ENCODE results near the gene FANK1.

The FANK1 gene

DNA sequence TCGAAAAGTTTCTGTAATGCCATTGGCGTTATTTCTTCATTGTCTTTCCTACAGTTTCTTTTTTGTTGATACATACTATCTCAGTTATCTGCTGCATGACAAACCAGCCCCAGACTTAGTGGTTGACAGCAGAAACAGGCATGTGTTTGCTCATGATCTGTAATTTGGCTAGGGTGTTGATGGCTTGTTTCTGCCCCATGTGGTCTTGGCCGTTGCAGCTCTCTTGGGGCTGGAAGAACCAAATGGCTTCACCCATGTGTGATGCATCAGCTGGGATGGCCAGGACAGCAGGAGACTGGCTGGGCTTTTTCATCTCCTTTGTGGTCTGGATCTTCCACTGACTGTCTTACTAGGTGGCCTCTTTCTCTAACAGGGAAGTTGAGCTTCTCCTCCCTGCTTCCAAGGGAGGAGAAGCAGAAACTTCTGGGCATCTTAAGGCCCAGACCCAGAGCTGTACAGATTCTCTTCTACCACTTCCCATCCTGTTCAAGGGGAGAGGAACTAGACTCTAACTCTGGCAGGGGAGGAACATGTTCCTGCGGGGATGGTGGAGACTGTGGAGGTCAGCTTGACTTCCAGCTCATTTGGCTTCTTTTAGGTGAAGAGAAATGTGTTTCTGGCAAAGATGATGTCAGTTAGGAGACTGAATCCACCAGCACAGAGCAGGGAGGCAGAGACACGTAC, 89.3 kb downstream of the FANK1 start:
- DNase-seq (ENCODE audit: low read depth in 1 of 2, low spot score in 1 of 2) = no peak

DNA sequence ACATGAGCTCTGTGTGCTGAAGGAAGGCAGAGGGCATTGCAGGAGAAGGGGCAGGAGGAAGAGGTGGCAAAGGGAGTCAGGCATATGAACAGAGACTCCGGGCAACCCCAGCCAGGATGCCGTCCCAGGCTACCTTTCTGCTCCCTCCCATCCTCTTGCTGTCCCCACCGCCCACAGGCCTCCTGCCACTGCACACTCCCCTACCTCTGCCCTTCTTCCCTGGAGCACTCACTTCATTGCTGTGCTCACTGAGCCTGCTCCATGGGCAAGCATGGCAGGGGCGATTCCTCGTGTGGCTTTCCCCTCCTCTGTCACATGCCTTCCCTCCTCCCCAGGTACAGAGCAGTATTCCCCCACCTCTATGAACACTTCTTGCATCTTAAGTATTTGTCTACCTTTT, 93.4 kb downstream of the FANK1 start:
- no peak for DNase-seq (ENCODE audit: low read depth in 1 of 2, low spot score in 1 of 2)

DNA sequence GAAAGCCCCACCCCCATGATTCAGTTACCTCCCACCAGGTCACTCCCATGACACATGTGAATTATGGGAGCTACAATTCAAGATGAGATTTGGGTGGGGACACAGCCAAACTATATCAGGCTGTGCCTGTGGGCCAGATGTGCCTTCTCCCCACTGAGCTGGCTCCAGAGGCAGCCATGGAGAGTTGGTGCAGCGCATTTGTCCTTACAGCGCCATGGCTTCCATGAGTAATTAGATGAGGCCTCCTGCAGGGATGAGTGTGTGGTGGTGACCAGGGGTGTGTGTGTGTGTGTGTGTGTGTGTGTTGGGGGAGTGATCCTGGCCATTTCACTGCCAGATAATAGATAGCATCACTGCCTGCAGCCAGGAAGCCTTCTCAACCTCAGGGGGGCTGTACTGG, 94.6 kb downstream of the FANK1 start:
- no peak for DNase-seq (ENCODE audit: low read depth in 1 of 2, low spot score in 1 of 2)

DNA sequence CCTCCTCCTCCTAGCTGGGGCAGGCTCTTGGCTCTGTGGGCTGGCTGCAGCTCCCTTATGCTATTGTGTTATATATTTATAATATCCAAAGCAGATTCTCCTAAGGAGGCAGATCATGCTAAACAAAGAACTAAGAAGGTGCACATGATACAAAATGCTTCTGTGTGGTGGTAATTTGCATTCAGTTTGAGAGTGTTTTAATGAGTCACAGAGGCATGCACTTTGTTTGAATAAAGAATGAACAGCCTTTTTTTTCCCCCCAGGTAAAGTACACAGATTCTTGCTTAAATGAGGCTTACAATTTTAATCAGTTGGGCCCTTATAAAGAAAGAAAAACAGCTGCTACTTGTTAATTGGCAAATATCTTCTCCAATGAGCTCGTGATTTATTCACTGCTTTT, 95.0 kb downstream of the FANK1 start:
- DNase-seq (ENCODE audit: low read depth in 1 of 2, low spot score in 1 of 2) = no peak

DNA sequence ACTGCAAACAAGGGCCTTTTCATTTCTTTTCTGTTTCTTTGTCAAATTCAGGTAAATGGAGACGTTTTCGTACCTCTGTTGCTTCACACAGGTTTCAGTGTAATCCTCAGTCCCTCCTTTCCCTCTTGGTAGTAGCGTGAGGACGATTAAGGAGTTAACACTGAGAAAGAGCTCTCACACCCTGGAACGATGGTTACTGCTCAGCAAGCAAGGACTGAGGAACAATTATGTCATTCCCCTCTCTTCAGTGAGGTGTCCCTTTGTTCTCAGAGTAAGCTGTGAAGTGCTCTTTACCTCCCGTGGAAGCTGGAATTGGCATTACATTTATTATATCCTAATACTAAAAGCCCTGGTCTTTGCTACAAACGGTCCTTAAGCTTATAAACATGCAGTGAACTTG, 95.9 kb downstream of the FANK1 start:
- no peak for DNase-seq (ENCODE audit: low read depth in 1 of 2, low spot score in 1 of 2)

DNA sequence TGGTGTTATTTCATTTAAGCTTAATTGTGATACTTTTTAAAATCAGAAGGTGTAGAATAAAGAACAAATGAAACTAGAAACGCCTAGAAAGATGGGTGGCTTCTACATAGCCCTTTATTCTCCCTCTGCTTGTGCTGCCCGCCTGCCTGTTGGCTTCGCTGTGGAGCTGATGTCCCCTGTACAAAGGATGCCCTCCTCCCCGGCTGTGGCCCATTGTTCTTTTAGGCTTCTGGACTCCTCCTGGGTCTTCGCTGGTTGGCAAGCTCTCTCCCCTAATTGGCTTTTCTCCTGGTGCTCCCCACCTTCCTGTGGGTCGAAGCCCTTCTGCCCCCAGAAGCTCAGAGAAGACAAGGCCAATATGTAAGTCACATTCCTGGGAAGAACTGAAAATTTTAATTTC, 98.2 kb downstream of the FANK1 start:
- DNase-seq (ENCODE audit: low read depth in 1 of 2, low spot score in 1 of 2) = no peak

DNA sequence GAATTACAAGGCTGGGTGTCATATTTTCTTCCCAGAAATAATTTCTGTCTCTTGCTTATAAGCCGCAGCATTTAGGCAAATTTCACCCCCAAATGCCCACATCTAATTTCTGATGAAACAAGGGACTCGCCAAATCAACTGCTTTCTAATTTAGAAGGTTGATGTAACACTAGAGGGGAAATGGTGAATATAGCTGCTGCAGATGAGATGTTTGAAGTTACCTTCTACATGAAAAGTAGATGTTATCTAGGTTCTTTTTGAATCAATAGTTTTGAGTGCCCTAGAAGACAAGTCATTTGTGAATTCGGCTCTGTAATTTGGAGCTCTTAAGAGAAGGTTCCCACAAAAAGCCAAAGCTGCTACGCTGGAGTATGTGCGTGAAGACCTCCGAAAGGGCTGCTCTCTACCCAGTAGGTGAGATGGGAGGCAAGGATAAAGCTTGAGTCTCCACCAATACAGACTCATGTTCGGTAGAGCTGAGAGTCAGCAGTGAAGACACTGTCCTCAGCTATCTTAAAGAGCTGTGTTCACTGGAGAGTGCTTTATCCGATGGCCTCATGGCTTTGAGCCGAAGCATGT, 99.5 kb downstream of the FANK1 start:
- DNase-seq (ENCODE audit: low read depth in 1 of 2, low spot score in 1 of 2) = no peak

DNA sequence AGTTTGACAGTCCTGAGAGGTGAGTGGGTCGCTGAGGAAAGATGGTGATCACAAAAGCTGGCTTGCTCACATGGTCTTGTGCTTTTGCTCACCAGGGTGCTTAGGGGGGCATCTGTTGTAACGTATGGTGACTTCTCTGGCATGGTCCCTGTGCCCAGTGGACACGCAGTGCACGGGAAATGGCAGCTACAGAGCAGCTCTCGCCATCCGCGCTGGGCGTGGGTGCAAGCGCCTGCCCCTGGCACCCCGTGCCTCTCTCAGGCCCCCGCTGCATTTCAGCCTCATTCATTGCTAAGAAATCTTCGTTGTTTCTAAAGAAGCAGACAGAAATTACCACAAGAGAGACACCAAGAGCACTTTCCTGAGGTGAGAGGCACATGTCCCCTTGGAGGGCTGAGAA, 101.2 kb downstream of the FANK1 start:
- no peak for DNase-seq (ENCODE audit: low read depth in 1 of 2, low spot score in 1 of 2)

DNA sequence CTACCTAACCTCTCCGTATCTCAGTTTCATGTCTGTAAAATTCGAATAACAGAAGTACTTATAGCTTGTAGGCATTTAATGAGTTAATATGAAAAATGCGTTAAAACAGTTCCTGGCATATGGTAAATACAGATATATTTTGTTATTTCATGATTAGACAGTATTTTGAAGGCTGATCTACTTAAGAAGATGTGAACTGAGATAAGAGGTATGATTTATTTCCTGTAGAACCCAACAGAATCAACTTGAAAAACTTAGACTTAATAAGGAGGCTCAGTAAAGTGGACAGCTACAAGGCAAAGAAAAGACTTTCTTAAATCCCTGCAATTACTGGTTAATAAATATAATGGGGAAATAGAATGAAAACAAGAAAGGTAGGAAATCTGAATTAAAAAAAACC, 103.3 kb downstream of the FANK1 start:
- DNase-seq (ENCODE audit: low read depth in 1 of 2, low spot score in 1 of 2) = no peak

DNA sequence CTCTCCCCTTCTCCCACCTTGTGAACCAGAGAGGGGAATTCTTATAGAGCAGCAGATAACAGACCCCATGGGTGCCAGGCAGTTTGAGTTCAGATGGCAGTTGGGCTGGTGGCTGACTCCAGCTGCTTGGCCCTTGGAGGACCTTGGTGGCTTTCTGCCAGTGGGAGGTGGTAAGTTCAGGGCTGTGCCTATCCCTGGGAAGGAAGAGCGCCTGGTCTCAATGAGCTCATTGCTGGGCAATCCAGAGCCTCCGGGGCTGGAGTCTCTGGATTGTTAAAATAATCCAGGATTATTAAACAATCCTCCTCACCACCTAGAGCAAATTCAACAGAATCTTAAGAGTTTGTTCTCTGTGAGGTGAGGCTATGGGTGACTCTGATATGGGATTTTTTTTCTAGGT, 105.2 kb downstream of the FANK1 start:
- no peak for DNase-seq (ENCODE audit: low read depth in 1 of 2, low spot score in 1 of 2)

DNA sequence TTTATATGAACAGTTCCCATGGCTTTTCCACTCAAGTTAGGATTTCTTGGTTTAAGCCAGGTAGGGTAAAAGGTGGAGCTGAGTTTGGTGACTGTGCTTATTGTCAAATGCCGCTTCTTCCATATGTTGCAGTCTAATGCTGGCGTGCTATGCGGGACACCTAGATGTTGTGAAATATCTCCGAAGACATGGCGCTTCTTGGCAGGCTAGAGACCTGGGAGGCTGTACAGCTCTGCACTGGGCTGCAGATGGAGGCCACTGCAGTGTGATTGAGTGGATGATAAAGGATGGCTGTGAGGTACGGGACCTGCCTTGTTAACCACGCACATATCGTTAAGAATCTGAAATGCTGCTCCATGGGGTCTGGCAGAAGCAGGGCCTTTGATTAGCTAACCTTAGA, 108.4 kb downstream of the FANK1 start:
- DNase-seq (ENCODE audit: low read depth in 1 of 2, low spot score in 1 of 2) = no peak

DNA sequence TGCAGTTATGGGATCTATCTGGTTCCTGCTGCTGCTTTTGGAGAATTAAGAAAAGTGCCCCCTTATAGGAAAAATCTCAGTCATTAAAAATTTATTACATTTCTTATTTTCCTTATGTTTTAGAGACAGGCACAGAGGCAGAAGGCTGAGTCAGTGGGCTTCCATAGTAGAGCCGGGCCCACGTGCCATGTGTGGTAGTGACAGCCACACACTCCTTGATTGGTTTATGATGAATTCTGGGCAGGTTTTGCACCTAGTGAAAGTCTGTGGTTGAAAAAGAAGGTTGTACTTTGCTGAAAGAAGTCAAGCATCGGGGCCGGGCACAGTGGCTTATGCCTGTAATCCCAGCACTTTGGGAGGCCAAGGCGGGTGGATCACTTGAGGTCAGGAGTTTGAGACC, 109.9 kb downstream of the FANK1 start:
- DNase-seq (ENCODE audit: low read depth in 1 of 2, low spot score in 1 of 2) = no peak

DNA sequence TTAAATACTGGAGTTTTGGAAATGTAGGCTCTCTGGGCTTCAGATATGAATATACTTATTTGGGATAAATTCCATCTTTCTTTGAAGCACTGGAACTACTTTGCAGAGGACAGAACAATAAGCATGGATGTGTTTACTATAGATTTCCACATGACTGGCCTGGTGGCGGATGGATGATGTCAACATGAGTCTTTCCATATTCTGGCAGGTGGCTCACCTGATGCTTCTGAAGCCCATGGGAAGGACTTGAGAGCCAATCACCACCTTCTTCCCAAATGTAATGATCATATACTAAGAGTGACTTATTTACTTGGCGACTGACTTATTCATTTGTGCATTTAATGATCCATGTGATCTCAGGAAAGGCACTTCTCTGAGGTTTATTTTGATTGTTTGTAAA, 110.5 kb downstream of the FANK1 start:
- DNase-seq (ENCODE audit: low read depth in 1 of 2, low spot score in 1 of 2) = no peak

DNA sequence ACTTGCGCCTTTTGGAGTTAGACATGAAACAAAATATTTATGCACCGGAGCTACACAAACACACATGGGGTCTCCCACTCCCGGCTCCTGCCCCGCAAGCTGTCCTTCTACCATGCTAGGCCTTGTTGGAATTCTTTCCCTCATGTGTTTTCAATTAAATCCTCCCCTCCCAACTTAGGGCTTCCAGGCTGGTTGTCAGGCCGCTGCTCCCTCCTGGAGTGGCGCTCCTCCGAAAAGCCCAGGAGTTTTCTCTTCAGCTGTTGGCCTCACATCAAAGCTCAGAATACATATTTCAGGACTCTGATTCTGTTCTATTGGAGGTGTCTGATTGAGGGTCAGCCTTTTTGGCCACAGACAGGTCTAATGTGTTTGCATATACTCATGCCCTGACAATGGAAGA, 113.3 kb downstream of the FANK1 start:
- DNase-seq (ENCODE audit: low read depth in 1 of 2, low spot score in 1 of 2) = no peak

DNA sequence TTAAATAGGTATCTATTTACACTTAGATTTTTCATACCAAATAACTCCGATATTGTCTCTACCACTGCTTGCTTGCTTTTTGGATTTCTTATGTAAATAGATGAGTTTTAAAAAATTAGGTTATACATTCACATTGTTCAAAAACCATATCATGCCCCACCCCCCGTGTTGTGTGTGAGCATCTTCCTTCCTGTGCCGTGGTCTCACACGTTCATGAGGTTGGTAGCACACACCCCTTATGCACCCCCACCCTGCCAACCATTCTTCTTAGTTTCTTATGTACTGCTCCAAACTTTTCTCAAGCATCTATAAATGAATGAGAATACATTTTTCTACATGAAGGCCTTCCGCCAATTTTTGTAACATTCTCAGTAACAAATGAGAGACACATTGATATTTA, 115.6 kb downstream of the FANK1 start:
- DNase-seq (ENCODE audit: low read depth in 1 of 2, low spot score in 1 of 2) = no peak

DNA sequence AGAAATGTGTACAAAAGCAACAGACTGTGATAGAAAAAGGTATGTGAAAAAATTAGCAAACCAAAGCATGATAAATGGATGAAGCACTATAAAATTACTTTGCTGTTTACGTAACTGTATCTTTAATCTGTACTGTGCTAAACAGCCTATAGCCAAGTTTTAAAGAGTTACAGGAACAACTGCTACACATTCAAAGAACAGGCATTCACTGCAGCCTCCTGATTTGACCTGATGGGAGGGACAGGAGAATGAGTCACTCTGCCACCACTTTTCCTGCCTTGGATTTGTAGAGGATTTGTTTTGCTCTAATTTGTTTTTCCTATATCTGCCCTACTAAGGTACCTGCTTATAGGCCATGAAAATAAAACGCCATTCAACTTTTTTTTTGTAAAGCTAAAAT, 116.1 kb downstream of the FANK1 start:
- no peak for DNase-seq (ENCODE audit: low read depth in 1 of 2, low spot score in 1 of 2)

DNA sequence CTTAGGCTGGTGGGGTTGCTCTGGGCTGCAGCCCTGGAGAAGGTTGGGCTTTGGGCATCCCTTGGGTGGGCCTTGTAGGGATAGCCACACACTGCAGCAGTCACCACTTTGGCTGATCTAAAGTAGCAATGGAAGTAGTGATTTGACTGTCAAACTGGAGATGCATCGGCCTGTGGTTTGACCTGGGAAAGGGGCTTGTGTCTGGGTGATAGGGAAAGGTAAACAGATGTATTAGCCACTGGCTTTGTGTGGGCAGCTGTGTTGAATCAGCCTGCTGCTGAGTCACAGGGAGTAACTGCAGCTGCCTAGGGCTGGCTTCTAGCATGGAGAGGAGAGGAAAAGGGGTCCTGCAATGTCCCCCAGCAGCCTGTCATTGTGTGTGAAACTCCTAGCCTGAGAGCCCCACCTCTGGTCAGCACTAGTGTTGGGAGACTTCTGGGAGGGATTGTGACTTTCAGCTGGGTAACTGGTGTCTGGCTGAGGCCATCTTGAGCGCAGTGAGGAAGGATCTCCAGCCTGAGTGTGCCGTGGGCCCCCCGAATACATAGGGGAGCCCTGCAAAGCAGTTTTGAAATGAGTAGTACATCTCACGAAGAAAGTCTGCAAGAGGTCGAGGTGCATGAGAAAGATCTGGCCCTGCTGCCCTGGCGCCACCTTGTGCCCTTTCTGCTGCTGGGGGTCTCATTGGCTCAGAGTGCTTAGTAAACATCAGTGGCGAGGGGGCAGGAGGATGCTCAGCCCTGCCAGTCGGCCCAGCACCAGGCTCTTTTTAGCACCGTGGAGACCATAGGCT, 117.3 kb downstream of the FANK1 start:
- DNase-seq (ENCODE audit: low read depth in 1 of 2, low spot score in 1 of 2) = no peak

DNA sequence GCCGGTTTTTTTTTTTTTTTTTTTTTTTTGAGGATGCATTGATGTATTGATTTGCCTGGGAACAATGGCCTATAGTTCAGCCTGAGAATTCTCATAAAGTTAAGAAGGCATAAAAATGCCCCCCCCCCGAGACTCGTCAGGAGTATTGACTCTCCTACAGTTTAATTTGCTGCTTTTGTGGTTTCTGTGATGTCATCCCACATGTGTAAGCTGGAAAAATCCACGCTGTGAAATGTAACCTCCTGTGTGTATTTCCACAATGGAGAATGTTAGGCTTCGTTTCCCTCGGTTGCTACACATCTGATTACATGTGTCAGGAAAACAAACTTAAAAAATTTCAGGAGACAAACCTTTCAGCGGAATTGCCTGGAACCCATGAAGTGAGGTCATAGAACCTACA, 117.9 kb downstream of the FANK1 start:
- no peak for DNase-seq (ENCODE audit: low read depth in 1 of 2, low spot score in 1 of 2)

DNA sequence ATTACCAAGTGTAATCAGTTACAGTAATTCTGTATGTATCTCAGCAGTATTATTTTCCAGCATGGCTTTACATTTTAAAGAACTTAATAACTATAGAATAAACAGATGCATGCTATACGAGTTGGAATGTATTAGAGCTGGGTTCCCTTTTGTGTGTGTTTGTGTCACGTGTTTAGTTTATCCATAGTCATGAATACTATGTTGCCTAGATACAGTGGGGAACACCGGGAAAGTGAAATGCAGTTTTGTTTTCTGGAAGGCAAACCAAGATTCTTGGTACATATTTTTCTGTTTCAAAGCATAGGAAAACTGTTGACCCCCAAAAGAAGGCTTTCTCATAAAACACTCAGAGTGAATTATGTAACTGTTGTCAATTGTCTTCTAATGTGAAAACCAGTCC, 119.0 kb downstream of the FANK1 start:
- no peak for DNase-seq (ENCODE audit: low read depth in 1 of 2, low spot score in 1 of 2)

DNA sequence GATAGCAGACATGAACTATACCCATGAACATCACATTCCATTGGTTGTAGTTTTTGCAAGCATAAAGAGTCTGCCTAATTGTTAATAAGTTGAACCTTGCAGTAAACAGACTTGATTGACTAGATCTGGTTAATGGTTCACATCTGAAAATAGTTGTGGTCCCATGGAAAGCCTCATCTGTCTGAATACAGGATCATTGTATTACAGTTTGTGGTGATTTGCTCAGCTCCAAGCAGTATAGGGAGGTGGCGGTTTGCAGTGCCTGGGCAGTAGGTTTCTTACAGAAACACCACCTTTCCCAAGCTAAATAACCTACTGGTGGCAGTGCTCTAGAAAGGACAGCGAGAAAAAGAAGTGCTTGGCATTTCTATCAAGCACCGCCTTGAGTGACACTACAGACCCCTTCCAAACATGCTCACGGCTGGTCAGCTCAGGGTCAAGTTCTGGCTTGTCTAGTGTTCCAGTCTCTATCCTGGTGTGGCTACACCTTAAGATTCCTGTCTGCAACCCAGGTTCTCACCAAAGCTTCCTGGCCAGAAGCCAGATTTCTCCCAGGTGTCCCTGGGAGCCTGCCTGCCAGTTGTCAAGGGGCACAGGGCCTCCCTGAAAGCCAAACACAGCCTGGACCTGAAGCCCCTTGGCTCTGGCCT, 119.9 kb downstream of the FANK1 start:
- no peak for DNase-seq (ENCODE audit: low read depth in 1 of 2, low spot score in 1 of 2)

DNA sequence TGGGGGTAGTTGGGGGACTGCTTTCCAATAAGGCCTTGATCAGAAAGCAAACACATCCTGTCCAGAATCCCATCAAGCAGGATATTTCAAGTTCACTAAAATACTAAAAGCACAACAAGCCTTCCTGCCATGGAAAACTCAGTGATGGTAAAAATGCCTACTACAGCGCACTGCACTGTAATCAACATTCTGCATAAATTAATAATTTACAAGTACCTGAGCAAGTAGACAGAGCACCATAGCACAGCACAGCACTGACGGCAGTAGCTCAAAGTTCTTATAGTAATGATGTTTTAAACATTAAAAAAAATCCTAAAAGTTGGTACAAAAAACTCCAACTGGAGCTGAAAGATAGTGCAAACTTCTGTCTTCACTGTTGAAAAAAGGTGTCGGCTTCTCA, 120.5 kb downstream of the FANK1 start:
- no peak for DNase-seq (ENCODE audit: low read depth in 1 of 2, low spot score in 1 of 2)

DNA sequence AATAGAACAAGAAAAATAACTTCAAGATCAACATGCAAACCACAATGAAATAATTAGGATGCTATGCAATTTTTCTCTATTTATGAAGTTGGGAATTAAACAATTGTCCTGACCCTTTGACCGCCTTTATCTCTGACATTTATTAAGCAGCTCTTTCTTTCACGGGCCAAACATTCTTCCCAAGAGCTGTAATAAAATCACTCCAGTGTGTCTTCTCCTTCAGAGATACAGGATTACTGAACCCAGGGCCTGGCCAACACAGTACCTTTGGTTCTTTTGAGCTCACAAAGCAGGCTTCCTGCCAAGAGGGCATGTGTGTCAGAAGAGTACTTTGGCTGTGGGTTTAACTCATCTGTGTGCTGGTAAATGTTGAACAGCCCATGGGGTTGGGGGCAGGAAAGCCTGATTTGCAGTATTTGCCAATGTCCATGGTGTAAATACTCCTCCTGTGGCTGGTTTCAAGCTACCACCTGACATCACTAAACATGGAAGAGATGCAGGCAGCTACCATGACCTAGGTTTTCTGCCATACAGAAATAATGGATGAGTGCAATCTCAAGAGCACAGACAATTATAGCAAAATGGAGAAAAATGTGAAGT, 121.7 kb downstream of the FANK1 start:
- DNase-seq (ENCODE audit: low read depth in 1 of 2, low spot score in 1 of 2) = no peak

All from activated CD4-positive, alpha-beta T cell treated with anti-CD3 and anti-CD28 coated beads, Interleukin-2, amount 50 U/mL, for 24 hours (primary cell).